OCI-LY1 (cell line): Measurements from ENCODE around the gene SSTR4.

Experiments
- EZH2 ChIP-seq: fragments of 200-600 bp; sonication (generic), shearing (Covaris generic); IDR thresholded peaks from 2 replicates; pipeline ENCODE4 v1.8.0; 2017; ENCODE audit warnings: borderline replicate concordance, mixed run types, mild to moderate bottlenecking, antibody characterized with exemption, low read length, moderate library complexity, mixed read lengths
- TF ChIP-seq, protein P1 (sequence below): fragments of 200-600 bp; sonication (generic), shearing (Covaris generic); IDR thresholded peaks from 2 replicates; pipeline ENCODE4 v1.5.1; 2017; ENCODE audit warnings: mild to moderate bottlenecking, antibody characterized with exemption, low read length, moderate library complexity, mixed read lengths

DNA sequence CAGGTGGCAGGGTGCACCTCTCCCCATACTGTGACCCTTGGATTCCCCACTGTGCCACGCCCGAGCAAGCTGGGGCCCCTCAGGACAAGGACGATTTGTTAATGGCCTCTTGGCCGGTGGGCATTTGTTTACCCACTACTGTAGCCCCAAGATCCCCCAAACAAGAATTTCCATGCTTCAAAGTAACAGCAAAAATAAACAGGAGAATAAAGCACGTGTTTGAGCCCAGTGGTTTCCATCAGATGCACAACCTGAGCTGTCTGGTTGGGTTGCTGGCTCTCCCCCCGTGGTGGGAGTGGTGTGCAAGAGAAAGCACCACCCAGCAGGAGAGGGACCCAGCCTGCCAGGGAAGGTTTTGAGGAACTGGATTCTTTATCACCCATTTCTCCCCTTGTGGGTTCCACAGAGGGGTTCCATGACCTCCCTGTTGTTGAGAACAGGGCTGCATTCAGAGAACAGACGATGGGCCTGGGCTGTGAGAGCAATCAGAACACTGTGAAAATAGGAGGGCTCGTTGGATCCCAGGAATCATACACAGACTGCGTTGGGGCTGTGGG is 46.2 kb downstream of the SSTR4 start:
- TF ChIP-seq, protein P1, sequence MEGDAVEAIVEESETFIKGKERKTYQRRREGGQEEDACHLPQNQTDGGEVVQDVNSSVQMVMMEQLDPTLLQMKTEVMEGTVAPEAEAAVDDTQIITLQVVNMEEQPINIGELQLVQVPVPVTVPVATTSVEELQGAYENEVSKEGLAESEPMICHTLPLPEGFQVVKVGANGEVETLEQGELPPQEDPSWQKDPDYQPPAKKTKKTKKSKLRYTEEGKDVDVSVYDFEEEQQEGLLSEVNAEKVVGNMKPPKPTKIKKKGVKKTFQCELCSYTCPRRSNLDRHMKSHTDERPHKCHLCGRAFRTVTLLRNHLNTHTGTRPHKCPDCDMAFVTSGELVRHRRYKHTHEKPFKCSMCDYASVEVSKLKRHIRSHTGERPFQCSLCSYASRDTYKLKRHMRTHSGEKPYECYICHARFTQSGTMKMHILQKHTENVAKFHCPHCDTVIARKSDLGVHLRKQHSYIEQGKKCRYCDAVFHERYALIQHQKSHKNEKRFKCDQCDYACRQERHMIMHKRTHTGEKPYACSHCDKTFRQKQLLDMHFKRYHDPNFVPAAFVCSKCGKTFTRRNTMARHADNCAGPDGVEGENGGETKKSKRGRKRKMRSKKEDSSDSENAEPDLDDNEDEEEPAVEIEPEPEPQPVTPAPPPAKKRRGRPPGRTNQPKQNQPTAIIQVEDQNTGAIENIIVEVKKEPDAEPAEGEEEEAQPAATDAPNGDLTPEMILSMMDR, result no peak
- TF ChIP-seq EZH2, result no peak
